Activated naive CD8-positive, alpha-beta T cell (primary cell): ENCODE measurements around the gene AHCY.
A peak's percentile ranks its signal among the peaks of the same experiment; 100 is the strongest.
"Not testable (repeated sequence)": the region's sequence is repeated elsewhere in the genome, so short reads cannot be mapped to it uniquely, and the experiment has no call there.

Experiments
- H3K27ac Mint-ChIP-seq: one replicate; pipeline ENCODE4 v1.8.0; 2021; ENCODE audit warnings: mixed read lengths
- H3K27me3 Mint-ChIP-seq: one replicate; pipeline ENCODE4 v1.8.0; 2021; ENCODE audit warnings: mixed read lengths
- H3K36me3 Mint-ChIP-seq: one replicate; pipeline ENCODE4 v1.8.0; 2021; ENCODE audit warnings: mixed read lengths
- H3K4me1 Mint-ChIP-seq: one replicate; pipeline ENCODE4 v1.8.0; 2021; ENCODE audit warnings: low read depth, mixed read lengths
- H3K4me3 Mint-ChIP-seq: one replicate; pipeline ENCODE4 v1.8.0; 2021; ENCODE audit warnings: mild to moderate bottlenecking, mixed read lengths
- H3K9me3 Mint-ChIP-seq: one replicate; pipeline ENCODE4 v1.8.0; 2021; ENCODE audit warnings: low read depth, mixed read lengths

The AHCY gene

DNA sequence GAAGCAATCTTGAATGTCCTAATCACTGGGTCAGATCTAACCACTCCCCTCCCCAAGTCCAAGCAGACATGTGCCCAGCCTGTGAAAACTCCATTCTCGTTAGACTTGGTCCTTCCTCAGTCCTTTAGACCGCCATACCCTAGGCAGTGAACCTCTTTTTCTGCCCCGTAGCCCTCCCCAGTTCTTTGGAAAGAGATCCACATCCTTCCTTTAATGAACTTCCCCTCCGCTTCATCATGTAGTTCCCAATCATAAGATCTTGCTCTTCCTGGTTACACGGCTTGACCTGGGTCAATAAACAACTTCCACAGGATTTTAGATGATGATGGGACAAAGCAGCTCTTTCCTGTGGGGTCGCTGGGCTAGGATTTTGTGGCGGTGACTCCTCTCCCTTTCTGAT is 9.6 kb downstream of the AHCY start:
- Mint-ChIP-seq H3K4me3 (no peak overlapping the region), H3K4me1 (peaks cover 2% of the 10 kb centered on the region), H3K27me3 (no peaks in the 10 kb centered on the region), H3K9me3 (no peaks in the 10 kb centered on the region), H3K36me3 (peaks cover 9% of the 10 kb centered on the region), H3K27ac (no peak overlapping the region)

DNA sequence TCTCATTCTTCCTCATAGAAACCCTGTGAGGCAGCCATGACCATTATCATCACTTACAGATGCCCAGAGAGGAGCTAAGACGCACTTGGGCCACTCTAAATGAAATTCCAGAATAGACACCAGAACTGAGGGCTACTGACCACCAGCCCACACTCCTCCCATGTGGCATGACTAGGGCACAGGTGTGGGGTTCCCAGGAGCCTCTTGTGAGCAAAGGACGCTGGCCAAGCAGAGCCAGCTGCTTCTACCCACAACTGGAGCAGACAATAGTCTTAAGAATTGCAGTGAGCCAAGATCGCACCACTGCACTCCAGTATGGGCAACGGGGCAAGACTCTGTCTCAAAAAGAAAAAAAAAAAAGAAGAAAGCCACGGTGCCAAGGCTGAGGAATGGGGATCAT is 10.0 kb downstream of the AHCY start:
- H3K27me3 Mint-ChIP-seq: no peaks in the 10 kb centered on the region
- H3K36me3 Mint-ChIP-seq: peaks cover 9% of the 10 kb centered on the region

DNA sequence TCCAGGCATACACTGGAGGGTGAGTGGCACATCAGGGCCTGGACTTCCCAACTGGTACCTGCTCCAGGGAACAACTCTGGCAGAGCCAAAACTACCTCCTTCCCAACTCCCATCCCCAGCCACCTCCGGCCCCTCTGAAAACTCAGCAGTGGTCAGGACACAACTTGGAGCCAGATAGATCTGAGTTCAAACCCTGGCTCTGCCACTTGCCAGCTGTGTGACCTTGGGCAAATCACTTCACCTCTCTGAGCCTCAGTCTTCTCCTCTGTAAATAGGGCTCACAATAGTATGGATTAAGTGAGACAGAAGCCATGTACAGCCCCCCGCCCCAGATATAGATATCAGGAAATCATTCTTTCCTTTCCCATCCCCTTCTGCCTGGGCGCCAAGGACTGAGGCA is 10.7 kb downstream of the AHCY start:
- Mint-ChIP-seq H3K4me3 (no peak overlapping the region), H3K9me3 (no peaks in the 10 kb centered on the region), H3K4me1 (peaks cover under 1% of the 10 kb centered on the region), H3K27me3 (no peaks in the 10 kb centered on the region), H3K36me3 (peaks cover 9% of the 10 kb centered on the region), H3K27ac (no peak overlapping the region)

More for the DNA sequence above, 10.0 kb downstream of the AHCY start:
- Mint-ChIP-seq H3K9me3 (no peaks in the 10 kb centered on the region), H3K4me3 (no peak overlapping the region), H3K4me1 (peaks cover 2% of the 10 kb centered on the region), H3K27ac (no peak overlapping the region)

DNA sequence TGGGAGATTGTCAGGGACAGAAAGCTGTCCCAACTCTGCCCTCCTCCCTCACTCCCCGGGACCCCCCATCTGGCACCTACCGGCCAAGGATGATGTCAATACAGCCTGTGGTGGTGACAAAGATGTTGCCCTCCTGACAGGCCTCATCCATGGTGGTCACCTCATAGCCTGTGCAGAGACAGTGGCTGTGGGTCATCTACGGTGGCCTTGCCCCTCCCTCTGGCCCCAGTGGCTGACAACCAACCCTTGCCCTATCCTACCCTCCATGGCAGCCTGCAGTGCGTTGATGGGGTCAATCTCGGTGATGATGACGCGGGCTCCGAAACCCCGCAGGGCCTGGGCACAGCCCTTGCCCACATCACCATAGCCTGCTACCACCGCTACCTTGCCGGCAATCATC is 12.7 kb downstream of the AHCY start:
- Mint-ChIP-seq H3K4me1 (no peaks in the 10 kb centered on the region), H3K36me3 (peaks cover 9% of the 10 kb centered on the region), H3K9me3 (no peaks in the 10 kb centered on the region), H3K27me3 (no peaks in the 10 kb centered on the region), H3K27ac (no peak overlapping the region), H3K4me3 (no peak overlapping the region)

DNA sequence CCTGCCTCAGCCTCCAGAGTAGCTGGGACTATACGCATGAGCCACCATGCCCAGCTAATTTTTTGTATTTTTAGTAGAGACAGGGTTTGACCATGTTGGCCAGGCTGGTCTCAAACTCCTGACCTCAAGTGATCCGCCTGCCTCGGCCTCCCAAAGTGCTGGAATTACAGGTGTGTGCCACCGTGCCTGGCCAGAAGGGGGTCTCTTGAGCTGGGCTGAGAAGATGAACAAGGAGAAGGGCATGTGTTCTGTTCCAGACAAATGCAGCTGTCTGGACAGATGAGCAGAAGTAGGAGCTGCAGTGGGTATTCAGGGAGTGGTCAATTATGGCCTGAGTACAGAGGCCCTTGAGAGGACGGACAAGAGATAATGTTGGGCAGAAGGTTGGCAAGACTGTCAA is 15.7 kb downstream of the AHCY start:
- H3K4me1 Mint-ChIP-seq, H3K4me3 Mint-ChIP-seq, H3K9me3 Mint-ChIP-seq, H3K36me3 Mint-ChIP-seq, H3K27ac Mint-ChIP-seq, H3K27me3 Mint-ChIP-seq: not testable (repeated sequence)

DNA sequence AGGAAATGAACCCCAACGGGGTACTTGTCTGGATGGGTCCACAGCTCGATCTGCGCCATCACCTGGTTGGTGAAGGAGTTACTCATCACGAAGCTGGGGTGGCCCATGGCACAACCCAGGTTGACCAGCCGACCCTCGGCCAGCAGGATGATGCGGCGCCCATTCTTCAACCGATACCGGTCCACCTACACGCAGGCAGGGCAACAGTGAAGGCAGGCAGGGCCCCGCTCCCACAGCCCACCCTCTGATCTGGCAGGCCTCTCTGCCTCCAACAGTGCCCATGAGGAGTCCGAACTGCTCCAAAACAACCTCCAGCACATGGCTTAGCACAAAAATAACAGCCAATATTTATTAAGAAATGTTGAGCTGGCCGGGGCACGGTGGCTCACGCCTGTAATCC is 17.7 kb downstream of the AHCY start:
- Mint-ChIP-seq H3K36me3 (peaks cover 9% of the 10 kb centered on the region), H3K4me1 (no peaks in the 10 kb centered on the region), H3K9me3 (no peaks in the 10 kb centered on the region), H3K27me3 (no peaks in the 10 kb centered on the region), H3K27ac (no peak overlapping the region), H3K4me3 (no peak overlapping the region)

DNA sequence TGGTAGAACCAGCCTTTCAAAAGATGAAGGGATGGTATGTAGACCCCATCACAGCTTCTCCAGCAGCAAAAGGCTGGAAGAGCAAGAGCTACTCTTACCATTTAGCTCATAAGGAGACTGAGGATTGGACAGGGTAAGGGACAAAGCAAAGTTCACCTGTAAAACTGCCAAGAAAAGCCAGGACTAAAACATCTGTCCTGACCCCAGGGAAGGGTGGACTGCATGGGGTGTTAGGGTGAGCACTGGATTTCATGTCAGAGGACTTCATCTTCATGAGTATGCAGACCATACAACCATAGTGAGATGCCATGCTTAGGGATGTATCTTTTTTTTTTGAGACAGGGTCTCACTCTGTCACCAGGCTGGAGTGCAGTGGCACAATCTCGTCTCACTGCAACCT is 19.3 kb downstream of the AHCY start:
- H3K27ac Mint-ChIP-seq: no peak overlapping the region
- H3K27me3 Mint-ChIP-seq: no peaks in the 10 kb centered on the region
- peaks cover 19% of the 10 kb centered on the region for H3K36me3 Mint-ChIP-seq
- no peak overlapping the region for H3K4me3 Mint-ChIP-seq
- H3K4me1 Mint-ChIP-seq: no peaks in the 10 kb centered on the region
- no peaks in the 10 kb centered on the region for H3K9me3 Mint-ChIP-seq

DNA sequence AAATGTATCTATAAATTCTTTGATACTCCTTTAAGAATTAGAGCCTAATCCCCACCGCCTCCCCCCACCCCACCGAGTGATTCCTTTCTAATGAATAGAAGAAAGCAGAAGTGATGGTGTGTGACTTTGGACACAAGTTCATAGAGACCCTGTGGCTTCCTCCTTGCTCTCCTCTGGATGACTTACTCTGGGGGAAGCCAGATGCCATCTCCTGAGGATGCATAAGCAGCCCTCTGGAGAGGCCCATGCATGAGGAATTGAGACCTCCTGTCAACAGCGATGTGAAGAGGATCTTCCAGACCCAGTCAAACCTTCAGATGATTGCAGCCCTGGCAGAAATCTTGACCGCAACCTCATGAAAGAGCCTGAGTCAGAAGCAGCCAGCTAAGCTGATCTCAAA is 21.1 kb downstream of the AHCY start:
- Mint-ChIP-seq H3K9me3 (no peaks in the 10 kb centered on the region), H3K36me3 (peaks cover 18% of the 10 kb centered on the region), H3K4me1 (no peaks in the 10 kb centered on the region), H3K4me3 (no peak overlapping the region), H3K27me3 (no peaks in the 10 kb centered on the region), H3K27ac (no peak overlapping the region)

DNA sequence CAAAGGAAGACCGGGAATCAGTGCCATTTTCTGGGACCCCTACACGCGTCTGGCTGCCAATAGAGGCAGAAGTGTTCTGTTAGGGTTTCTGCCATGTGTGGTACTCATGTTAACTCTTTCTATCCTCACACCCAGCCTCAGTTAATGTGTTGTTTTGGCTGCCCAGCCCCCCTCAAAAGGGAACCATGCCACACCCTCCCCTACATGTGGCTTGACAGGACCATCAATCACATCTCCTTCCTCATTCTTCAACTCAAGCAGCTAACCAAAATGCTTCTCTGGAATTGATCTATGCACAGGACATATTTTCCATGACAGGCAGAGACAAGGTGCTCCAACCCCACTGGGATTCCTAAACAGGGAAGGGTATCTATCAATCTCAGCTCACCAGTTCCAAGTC is 22.0 kb downstream of the AHCY start:
- no peak overlapping the region for H3K4me3 Mint-ChIP-seq
- no peaks in the 10 kb centered on the region for H3K27me3 Mint-ChIP-seq
- peaks cover 15% of the 10 kb centered on the region for H3K36me3 Mint-ChIP-seq
- H3K27ac Mint-ChIP-seq: no peak overlapping the region
- no peaks in the 10 kb centered on the region for H3K4me1 Mint-ChIP-seq
- H3K9me3 Mint-ChIP-seq: no peaks in the 10 kb centered on the region

DNA sequence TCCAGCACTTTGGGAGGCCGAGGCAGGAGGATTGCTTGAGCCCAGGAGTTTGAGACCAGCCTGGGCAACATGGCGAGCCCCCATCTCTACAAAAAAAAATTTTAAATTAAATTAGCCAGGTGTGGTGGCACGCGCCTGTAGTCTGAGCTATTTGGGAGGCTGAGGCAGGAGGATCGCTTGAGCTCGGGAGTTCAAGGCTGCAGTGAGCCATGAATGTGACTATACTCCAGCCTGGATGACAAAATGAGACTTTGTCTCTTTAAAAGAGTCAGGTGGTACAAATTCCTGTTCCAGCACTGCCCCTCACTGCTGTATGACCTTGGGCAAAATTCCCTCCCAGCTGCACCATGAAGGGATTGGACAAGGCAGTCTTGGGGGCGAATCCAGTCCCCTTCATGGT is 28.5 kb downstream of the AHCY start:
- H3K27ac Mint-ChIP-seq: no peak overlapping the region

DNA sequence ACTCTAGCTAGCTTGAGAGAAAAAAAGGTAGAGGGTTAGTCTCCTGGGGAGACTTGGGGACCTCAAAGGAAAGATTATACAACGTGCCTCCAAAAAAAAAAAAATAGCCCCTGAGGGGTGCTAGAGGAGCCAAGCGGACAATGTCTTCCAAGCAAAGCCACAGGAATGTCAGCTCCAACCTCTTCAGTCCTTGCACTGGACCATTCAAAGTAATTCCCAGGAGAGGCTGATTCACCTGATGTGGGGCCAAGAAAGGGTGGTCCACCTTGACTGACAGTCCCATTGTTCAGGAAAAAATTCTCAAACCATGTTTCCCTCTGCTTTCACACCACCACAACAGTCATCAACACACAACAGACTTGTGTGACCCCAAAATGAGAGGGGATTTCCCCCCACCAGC is 31.2 kb downstream of the AHCY start:
- no peak overlapping the region for H3K27ac Mint-ChIP-seq
- peaks cover 14% of the 10 kb centered on the region for H3K36me3 Mint-ChIP-seq

More for the DNA sequence above, 28.5 kb downstream of the AHCY start:
- peaks cover 20% of the 10 kb centered on the region for H3K36me3 Mint-ChIP-seq
- no peaks in the 10 kb centered on the region for H3K27me3 Mint-ChIP-seq
- no peaks in the 10 kb centered on the region for H3K9me3 Mint-ChIP-seq
- H3K4me1 Mint-ChIP-seq: peaks cover 2% of the 10 kb centered on the region
- H3K4me3 Mint-ChIP-seq: no peak overlapping the region

DNA sequence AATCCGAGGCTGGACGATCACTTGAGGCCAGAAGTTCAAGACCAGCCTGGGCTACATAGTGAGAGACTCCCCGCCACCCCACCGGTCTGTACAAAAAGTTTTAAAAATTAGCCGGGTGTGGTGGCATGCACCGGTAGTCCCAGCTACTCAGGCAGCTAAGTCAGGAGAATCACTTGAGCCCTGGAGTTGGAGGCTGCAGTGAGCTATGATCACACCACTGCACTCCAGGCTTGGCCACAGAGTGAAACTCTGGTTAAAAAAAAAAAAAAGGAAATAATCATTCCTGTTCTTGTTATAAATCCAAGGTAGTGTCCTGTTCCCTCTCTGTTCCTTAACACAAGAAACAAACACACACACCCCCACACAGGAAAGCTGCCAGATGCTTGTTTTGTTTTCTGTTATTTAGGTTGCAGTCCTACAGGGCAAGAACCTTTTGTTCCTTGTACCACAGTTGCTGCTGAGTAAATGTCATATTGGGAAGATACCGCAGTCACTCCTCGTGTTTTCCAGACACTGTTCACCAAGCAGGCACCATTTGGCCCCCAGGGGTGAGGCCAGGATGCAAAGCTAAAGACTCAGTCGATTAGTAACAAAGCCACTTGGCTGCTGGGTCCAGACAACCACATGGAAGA is 33.0 kb downstream of the AHCY start:
- Mint-ChIP-seq H3K27me3 (peaks cover 2% of the 10 kb centered on the region), H3K4me3 (no peak overlapping the region), H3K9me3 (no peaks in the 10 kb centered on the region), H3K36me3 (peaks cover 14% of the 10 kb centered on the region), H3K4me1 (peaks cover 8% of the 10 kb centered on the region), H3K27ac (no peak overlapping the region)

More for the DNA sequence above, 31.2 kb downstream of the AHCY start:
- Mint-ChIP-seq H3K4me1 (peaks cover 8% of the 10 kb centered on the region), H3K9me3 (no peaks in the 10 kb centered on the region), H3K27me3 (peaks cover 2% of the 10 kb centered on the region), H3K4me3 (no peak overlapping the region)

DNA sequence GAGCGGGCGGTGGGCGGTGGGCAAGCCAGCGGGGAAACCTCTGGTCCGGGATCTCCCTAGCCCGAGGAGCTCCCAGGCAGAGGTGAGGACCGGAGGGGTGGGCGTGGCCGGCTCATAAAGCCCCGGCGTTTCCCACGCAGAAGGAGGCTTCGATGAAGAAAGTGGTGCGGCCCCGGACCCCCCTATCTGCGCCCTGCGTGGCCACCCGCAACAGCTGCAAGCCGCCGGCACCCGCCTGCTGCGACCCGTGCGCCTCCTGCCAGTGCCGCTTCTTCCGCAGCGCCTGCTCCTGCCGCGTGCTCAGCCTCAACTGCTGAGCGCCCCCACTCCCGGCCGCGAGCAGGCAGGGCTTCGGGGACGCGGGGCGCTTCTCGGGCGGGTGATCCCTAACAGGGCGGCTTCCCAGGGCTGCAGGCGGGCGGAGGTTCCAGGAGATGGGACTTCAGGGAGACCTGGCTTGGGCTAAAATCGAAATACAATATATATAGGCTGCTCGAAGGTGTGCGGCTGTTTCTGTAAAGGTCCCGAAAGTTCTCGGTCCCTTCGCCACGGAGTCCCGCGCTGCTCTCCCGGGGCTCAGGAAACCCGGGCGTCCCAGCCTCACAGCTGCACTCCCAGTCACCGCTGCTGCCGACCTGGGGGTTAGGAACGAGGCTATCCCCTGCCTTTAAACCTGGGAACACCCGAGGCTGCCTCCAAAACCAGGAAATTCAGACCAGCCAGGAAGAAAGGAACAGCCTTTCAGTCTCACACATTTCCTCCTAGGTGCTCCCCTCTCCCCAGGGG is 34.1 kb downstream of the AHCY start:
- H3K36me3 Mint-ChIP-seq: peaks cover 12% of the 10 kb centered on the region
- peaks cover 2% of the 10 kb centered on the region for H3K27me3 Mint-ChIP-seq
- no peaks in the 10 kb centered on the region for H3K9me3 Mint-ChIP-seq
- H3K4me3 Mint-ChIP-seq: peak overlapping the region; percentile 66
- H3K4me1 Mint-ChIP-seq: peaks cover 8% of the 10 kb centered on the region
- H3K27ac Mint-ChIP-seq: no peak overlapping the region

DNA sequence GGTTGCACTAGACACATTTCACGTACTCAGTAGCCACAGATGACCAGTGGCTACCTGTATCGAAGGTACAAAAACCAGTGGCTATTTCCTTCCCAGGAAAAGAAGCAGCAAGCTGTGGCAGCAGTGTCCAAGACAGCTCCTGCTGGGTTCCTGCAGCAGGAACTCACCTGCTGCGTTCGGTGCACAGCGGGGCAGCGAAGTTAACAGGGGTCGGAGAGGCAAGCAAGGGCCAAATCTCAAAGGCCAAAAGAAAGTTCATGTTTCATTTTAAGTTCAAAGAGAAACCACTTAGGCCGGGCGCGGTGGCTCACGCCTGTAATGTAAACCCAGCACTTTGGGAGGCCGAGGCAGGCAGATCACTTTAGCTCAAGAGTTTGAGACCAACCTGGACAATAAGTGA is 35.0 kb downstream of the AHCY start:
- Mint-ChIP-seq H3K9me3 (no peaks in the 10 kb centered on the region), H3K27me3 (peaks cover 2% of the 10 kb centered on the region), H3K4me1 (peaks cover 8% of the 10 kb centered on the region), H3K27ac (no peak overlapping the region), H3K4me3 (no peak overlapping the region), H3K36me3 (peaks cover 3% of the 10 kb centered on the region)

DNA sequence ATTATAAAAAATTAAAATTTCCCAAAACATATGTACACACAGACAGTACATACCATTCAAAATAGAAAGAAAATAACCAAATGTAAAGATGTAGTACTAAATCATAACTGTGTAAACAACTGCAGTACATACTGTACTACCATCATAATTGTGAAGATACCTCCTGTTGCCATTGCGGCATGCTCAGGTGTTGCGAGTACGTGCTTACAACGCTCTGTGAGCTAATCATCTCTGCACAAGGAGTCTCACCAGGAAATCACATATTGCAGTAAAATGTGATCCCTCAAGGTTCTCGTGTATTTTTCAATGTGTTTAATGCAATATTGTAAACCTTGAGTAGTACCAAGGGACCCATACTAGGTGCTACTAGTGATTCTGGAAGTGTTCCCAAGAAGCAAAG is 39.0 kb downstream of the AHCY start:
- Mint-ChIP-seq H3K4me1 (peaks cover 2% of the 10 kb centered on the region), H3K27me3 (peaks cover 2% of the 10 kb centered on the region), H3K36me3 (no peaks in the 10 kb centered on the region), H3K27ac (no peak overlapping the region), H3K9me3 (no peaks in the 10 kb centered on the region), H3K4me3 (no peak overlapping the region)

DNA sequence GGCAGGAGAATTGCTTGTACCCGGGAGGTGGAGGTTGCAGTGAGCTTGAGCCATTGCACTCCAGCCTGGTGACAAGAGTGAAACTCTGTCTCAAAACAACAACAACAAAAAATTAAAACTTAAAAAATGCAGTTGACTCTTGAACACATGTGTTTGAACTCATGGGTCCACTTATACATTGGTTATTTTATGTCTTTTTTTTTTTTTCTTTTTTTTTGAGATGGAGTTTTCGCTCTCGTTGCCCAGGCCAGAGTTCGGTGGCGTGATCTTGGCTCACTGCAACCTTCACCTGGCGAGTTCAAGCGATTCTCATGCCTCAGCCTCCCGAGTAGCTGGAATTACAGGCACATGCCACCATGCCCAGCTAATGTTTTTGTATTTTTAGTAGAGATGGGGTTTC is 39.7 kb downstream of the AHCY start:
- H3K4me3 Mint-ChIP-seq, H3K36me3 Mint-ChIP-seq, H3K27me3 Mint-ChIP-seq, H3K4me1 Mint-ChIP-seq, H3K9me3 Mint-ChIP-seq, H3K27ac Mint-ChIP-seq: not testable (repeated sequence)
